ENCODE results near the gene CLDN20.
A peak's percentile ranks its signal among the peaks of the same experiment; 100 is the strongest.

The CLDN20 gene

DNA sequence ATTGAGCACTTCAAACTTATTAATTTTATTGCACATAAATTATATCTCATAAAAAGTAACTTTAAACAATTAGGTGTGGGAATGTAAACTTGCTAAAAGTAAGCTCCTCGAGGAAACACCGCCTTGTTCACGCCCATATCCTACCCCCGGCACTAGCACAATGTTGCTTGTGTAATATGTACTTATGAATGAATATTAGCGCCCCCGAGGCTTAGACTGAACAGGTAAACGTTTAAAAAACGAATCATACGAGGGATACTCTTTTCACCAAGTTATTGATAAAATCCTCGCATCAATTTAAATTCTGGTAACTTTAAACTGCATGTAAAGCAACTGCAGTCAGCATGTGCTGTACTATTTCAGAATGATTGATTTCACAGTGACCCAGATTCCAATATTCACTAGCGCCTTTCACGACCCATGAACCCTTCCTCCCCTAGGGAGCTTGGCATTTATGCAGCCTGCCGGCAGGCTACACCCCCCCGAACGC is 49.8 kb downstream of the CLDN20 start:
- no peak for DNase-seq

DNA sequence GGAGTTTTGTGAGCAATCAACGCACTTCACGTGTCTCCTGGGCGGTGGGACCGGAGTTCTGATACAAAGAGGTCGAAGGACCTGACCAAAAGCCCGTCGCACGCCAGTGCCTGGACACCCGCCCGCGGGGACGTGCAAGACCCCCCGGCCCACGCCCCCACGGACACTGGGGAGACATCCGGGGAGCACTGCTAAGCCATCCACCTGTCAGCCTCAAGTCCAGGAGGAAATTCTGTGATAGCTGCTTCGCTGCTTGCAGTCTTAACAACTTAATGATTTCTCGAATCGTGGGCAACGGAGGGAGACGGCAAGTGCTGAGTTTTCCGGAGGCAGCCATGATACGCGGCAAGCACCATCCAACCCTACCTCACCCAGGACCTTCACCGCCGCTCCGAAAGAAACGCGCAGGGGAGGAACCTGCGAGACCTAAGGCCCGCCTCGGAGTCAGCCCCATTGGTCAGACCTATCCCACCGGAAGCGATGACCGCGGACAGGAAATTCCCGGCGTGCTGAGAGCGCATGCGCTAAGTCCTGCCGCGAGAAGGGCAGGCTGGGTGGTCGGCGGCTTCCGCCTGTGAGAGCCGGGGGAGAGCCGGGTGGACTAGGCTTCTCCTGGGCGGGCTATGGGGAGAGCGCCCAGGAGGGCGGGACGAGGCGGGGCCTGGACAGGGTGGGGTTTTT is 50.4 kb downstream of the CLDN20 start, which contains the start of gene TFB1M:
Gene TFB1M, minus strand, starts transcription at position 393 of the 681 bp plus-strand sequence. Its CDS starts 56 bp downstream, at position 337.
- peak; percentile 91 for DNase-seq

DNA sequence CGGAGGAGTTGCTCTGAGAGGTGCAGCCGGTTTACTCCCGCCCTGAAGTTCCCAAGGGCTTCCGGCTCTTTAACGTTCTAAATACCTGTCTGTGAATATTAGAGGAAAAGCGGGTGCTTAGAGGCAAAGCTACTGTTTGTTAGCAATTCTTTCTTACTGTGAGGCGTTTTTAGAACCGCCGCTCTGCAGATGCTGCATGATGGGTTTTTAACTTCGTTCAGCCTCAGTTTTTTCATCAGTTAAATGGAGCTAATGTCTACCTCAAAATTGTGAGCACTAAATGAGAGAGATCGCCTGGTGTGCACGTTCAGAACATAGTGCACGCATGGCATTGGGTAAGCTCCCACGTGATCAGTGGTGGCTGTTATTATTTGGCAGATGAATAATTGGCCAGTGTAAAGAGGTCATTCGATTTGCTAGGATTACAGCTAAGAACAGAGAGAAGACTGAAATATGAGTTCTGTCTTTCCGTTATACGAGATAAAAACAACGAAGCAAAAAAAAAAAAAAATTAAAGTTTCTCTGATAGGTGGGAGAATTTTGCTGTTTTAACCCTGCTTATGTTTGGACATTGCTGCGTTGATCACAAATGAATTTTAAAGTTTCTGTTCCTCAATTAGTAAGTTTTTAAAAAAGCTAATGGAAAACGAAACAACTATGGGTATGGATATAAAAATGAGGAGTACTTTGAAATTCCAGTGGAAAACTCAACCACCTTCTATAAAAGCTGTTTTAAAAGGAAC is 51.1 kb downstream of the CLDN20 start:
- peak; percentile 64 for DNase-seq

GRCh38 chr6:155315516-155315871 is 51.7 kb downstream of the CLDN20 start:
- no peak for DNase-seq

GRCh38 chr6:155316419-155316818 is 52.6 kb downstream of the CLDN20 start:
- no peak for DNase-seq

GRCh38 chr6:155317186-155317585 is 53.4 kb downstream of the CLDN20 start:
- DNase-seq, result no peak

GRCh38 chr6:155319902-155320301 is 56.1 kb downstream of the CLDN20 start:
- DNase-seq, result no peak

- no peak for DNase-seq
Measured at GRCh38 chr6:155324172-155324571, 60.4 kb downstream of the CLDN20 start.

DNA sequence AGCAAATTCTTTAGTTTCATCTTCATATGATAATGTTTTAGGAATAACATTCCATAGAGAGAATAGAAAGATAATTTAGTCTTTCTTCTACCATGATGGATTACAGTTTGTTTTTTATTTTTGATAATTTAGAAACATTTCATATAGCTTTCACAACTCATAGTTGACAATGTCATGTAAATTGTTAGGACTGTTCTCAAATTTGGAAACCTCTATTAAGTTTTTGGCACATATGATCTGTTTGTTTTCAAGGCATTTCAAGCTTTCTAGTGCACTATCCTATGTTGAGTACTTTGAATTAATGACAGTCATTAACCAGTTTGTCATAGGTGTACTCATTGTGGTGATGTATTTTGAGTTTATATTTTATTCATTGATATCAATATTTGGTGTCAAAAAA is 61.2 kb downstream of the CLDN20 start:
- no peak for DNase-seq

DNA sequence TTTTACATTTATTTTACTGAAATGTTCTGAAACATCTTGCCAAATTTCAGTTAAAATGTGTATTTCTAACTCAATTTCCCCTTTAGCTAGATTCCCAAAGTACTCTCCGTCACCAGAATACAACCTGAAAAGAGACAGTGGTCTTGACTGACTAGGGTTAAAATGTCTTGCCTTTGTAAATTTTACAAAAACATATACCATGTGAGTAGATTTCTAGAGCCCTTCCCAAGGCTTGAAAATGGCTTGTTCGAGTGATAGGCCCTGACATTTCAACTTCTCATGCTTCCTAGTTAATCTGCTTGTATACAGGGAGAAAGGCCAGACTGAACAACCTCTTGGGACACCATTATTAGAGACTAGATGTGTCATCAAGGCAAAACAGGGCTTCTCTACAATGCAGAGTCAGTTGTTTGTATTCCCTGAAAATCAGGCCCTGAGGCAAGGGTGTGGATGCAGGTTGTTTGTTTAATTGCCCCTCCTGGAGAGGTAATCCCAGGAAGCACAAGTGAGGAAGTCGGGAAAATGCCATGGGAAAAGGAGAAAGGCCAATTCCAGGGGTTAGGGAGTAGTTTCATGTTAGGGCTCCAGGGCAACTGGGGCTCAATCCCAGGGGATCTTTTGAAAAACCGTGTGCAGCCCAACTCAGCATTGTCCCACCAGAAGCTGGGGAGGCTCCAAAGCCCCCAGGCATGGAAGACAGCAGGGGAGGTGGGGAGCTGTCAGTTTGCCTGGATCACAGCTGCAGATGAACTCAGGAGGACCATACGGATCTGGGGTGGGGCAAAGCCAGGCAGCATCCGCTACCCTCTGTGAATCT is 62.1 kb downstream of the CLDN20 start:
- DNase-seq, result no peak

Measured in NCI-H187 treated with DMSO at 0.1 percent for 48 hours (cell line).